Measurements from ENCODE around the gene LMNTD2. TPM values are rescaled to one million over a fixed set of nuclear protein-coding genes. Genes with fewer than 3 reads are reported as not detected.

Gene LMNTD2
- total and polyA plus RNA-seq, 2 of the 13 experiments (the other 11 are each of a cell fraction or from before 2014, with no cell fraction given): 1.1 to 3.1 TPM

DNA sequence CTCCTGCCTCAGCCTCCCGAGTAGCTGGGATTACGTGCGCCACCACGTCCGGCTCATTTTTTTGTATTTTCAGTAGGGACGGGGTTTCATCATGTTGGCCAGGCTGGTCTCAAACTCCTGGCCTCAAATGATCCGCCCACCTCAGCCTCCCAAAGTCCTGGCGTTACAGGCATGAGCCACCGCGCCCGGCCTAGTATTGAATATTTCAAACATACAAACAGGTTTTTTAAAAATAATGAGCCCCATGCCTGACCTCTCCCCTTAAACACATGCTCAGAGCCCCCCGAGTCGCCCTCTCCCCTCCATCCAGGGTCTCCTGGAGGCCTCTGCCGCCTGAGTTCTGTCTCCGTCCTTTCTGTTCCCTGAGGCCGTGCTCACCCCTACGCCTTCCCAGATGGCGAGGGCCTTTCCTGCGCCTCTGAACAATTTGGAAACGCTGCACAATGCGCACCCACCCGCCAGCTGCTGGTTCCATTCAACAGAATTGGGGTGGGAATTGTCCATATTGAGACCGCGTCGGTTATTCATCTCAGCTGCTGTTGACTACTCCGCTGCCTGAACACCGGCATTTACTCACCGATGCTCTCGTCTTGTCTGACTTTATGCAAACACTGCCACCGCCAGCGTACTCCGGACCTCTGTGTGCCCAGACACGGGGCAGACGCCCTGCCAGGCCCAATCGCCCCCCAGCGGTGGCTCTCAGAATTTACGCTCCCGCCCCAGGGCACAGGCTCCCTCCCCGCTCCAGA, 39.9 kb downstream of the LMNTD2 start (continued):
- TF ChIP-seq RAD21 (CRISPR knock-in tag; IDR thresholded peaks at IDR 0.05) (peak; percentile 28; the same call in 1 of the 2 replicates), SP1 (IDR thresholded peaks at IDR 0.05) (no peak), SP1 (CRISPR knock-in tag; IDR thresholded peaks at IDR 0.05) (no peak), HNRNPLL (IDR thresholded peaks at IDR 0.05; ENCODE audit: low read depth, low read length, poor library complexity, severe bottlenecking) (no peak), GABPB1 (CRISPR knock-in tag; IDR thresholded peaks at IDR 0.05) (0 out of 2 replicates have a peak, but pooled peaks have one; percentile 22), ZNF543 (CRISPR knock-in tag; IDR thresholded peaks at IDR 0.05) (no peak), RARA (CRISPR knock-in tag; IDR thresholded peaks at IDR 0.05) (no peak), ZNF34 (CRISPR knock-in tag; IDR thresholded peaks at IDR 0.05; ENCODE audit: borderline replicate concordance) (no peak), KDM2A (CRISPR knock-in tag; IDR thresholded peaks at IDR 0.05; ENCODE audit: borderline replicate concordance, low read depth) (peak; percentile 62; the same call in 1 of the 2 replicates), JUNB (CRISPR knock-in tag; IDR thresholded peaks at IDR 0.05; ENCODE audit: borderline replicate concordance) (no peak), POLR2A (IDR thresholded peaks at IDR 0.05; ENCODE audit: insufficient read depth in 1 of 2, low read depth in 2 of 2, low read length in 2 of 2) (no peak), SALL2 (CRISPR knock-in tag; IDR thresholded peaks at IDR 0.05) (no peak), ESRRA (CRISPR knock-in tag; IDR thresholded peaks at IDR 0.05; ENCODE audit: low read depth) (no peak; the same call in 1 of the 2 replicates), FOXA1 (IDR thresholded peaks at IDR 0.05) (no peak), FOXA1 (CRISPR knock-in tag; IDR thresholded peaks at IDR 0.05) (0 out of 2 replicates have a peak, but pooled peaks have one; percentile 17), KAT2B (IDR thresholded peaks at IDR 0.05; ENCODE audit: borderline replicate concordance, low read depth, low read length) (no peak), SP5 (CRISPR knock-in tag; IDR thresholded peaks at IDR 0.05; ENCODE audit: borderline replicate concordance, low read depth) (no peak), SKI (IDR thresholded peaks at IDR 0.05; ENCODE audit: partially characterized antibody) (peak; percentile 65), NFKBIZ (CRISPR knock-in tag; IDR thresholded peaks at IDR 0.05) (no peak), ZFP91 (CRISPR knock-in tag; IDR thresholded peaks at IDR 0.05; ENCODE audit: borderline replicate concordance) (peak; percentile 45; the same call in 1 of the 2 replicates), KLF11 (CRISPR knock-in tag; IDR thresholded peaks at IDR 0.05) (no peak)
- TF ChIP-seq, protein P1, sequence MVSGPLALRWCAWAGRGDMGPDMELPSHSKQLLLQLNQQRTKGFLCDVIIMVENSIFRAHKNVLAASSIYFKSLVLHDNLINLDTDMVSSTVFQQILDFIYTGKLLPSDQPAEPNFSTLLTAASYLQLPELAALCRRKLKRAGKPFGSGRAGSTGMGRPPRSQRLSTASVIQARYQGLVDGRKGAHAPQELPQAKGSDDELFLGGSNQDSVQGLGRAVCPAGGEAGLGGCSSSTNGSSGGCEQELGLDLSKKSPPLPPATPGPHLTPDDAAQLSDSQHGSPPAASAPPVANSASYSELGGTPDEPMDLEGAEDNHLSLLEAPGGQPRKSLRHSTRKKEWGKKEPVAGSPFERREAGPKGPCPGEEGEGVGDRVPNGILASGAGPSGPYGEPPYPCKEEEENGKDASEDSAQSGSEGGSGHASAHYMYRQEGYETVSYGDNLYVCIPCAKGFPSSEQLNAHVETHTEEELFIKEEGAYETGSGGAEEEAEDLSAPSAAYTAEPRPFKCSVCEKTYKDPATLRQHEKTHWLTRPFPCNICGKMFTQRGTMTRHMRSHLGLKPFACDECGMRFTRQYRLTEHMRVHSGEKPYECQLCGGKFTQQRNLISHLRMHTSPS (CRISPR knock-in tag; IDR thresholded peaks at IDR 0.05; ENCODE audit: low read depth): peak; percentile 88
- TF ChIP-seq, protein P2, sequence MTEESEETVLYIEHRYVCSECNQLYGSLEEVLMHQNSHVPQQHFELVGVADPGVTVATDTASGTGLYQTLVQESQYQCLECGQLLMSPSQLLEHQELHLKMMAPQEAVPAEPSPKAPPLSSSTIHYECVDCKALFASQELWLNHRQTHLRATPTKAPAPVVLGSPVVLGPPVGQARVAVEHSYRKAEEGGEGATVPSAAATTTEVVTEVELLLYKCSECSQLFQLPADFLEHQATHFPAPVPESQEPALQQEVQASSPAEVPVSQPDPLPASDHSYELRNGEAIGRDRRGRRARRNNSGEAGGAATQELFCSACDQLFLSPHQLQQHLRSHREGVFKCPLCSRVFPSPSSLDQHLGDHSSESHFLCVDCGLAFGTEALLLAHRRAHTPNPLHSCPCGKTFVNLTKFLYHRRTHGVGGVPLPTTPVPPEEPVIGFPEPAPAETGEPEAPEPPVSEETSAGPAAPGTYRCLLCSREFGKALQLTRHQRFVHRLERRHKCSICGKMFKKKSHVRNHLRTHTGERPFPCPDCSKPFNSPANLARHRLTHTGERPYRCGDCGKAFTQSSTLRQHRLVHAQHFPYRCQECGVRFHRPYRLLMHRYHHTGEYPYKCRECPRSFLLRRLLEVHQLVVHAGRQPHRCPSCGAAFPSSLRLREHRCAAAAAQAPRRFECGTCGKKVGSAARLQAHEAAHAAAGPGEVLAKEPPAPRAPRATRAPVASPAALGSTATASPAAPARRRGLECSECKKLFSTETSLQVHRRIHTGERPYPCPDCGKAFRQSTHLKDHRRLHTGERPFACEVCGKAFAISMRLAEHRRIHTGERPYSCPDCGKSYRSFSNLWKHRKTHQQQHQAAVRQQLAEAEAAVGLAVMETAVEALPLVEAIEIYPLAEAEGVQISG (CRISPR knock-in tag; IDR thresholded peaks at IDR 0.05): peak; percentile 39; the same call in 1 of the 2 replicates
- TF ChIP-seq, protein P3, sequence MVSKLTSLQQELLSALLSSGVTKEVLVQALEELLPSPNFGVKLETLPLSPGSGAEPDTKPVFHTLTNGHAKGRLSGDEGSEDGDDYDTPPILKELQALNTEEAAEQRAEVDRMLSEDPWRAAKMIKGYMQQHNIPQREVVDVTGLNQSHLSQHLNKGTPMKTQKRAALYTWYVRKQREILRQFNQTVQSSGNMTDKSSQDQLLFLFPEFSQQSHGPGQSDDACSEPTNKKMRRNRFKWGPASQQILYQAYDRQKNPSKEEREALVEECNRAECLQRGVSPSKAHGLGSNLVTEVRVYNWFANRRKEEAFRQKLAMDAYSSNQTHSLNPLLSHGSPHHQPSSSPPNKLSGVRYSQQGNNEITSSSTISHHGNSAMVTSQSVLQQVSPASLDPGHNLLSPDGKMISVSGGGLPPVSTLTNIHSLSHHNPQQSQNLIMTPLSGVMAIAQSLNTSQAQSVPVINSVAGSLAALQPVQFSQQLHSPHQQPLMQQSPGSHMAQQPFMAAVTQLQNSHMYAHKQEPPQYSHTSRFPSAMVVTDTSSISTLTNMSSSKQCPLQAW (CRISPR knock-in tag; IDR thresholded peaks at IDR 0.05): no peak

Data from HepG2 (cell line).